Mucosa of descending colon (tissue), 3 donors: ENCODE results near the gene GLRB. TPM values are rescaled to one million over a fixed set of nuclear protein-coding genes. Genes with fewer than 3 reads are reported as not detected.
"Not testable (repeated sequence)": the region's sequence is repeated elsewhere in the genome, so short reads cannot be mapped to it uniquely, and the experiment has no call there.

Source experiments
- ATAC-seq: fragments of 200-7000 bp; cut with Tn5 transposase; one replicate; pipeline ENCODE4 v1.9.1; 2020; ENCODE audit warnings: mild to moderate bottlenecking, moderate library complexity
- DNase-seq, 3 donors: peaks; one replicate each; pipeline ENCODE4 v3.0.0-alpha.2; 2020
- H3K36me3 ChIP-seq: fragments of 200-600 bp; one replicate; pipeline ENCODE4 v1.8.0; 2021; ENCODE audit warnings: low read depth, mild to moderate bottlenecking
- H3K4me1 ChIP-seq: fragments of 200-600 bp; one replicate; pipeline ENCODE4 v1.8.0; 2021; ENCODE audit warnings: low read depth, mild to moderate bottlenecking
- H3K4me3 ChIP-seq: fragments of 200-600 bp; one replicate; pipeline ENCODE4 v1.8.0; 2021; ENCODE audit warnings: mild to moderate bottlenecking
- H3K9me3 ChIP-seq: fragments of 200-600 bp; one replicate; pipeline ENCODE4 v1.8.0; 2021; ENCODE audit warnings: mild to moderate bottlenecking
- intact Hi-C, 2 donors: fragments of 100-400 bp; cut with DNase I in 1 of 2; cut with micrococcal nuclease in 1 of 2; formaldehyde crosslinking; loops; one replicate each; pipeline versions ENCODE4 v1.11.0 to v1.11.1; 2022; cut with DNase I, micrococcal nuclease
- total RNA-seq, 3 donors: library from RNA; stranded (reverse); fragmentation: NEBNext Ultra II Directional in 2 of 3; extraction: Animal tissue kit (Norgen Biotek cat#: 25700) in 2 of 3; gene quantifications; one replicate each; pipeline versions ENCODE4 v1.2.1 to v1.2.4, GENCODE V29; 2021 to 2023
- TF ChIP-seq, protein P1 (sequence below): fragments of 200-600 bp; IDR thresholded peaks from one replicate; pipeline ENCODE4 v1.8.0; 2022; ENCODE audit warnings: antibody characterized with exemption, mild to moderate bottlenecking
- donor health status: DM: no; HTN: no; CAD: no; lungs with moderate emphysema.
- donor health status: DM: no; HTN: no; CAD: no.
- donor health status: DM: no; HTN: yes; CAD: no.

The GLRB gene
- total RNA-seq, 3 donors from 2014 or later = 0.10 to 5.2 (median 0.14) TPM

DNA sequence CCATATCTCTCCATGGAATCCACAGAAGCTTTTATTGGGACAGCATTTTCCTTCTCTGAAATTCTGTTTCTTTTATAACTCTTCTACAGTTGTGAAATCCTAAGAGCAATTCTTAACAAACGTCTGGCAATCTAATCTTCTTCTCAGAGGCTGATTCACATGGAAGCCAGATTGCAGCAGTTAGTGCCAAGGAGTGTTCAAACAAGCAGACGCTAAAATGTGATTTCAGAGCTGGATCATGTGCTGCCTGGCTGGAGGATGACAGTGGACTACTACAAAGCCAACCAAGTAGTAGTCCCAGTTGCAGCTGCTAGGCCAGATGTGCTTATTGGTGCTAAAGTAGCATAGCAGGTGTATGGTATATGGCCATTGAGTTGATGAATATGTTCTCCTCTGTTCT, 27.7 kb upstream of the GLRB start:
- H3K9me3 ChIP-seq = no peaks in the 10 kb centered on the region
- TF ChIP-seq, protein P1, sequence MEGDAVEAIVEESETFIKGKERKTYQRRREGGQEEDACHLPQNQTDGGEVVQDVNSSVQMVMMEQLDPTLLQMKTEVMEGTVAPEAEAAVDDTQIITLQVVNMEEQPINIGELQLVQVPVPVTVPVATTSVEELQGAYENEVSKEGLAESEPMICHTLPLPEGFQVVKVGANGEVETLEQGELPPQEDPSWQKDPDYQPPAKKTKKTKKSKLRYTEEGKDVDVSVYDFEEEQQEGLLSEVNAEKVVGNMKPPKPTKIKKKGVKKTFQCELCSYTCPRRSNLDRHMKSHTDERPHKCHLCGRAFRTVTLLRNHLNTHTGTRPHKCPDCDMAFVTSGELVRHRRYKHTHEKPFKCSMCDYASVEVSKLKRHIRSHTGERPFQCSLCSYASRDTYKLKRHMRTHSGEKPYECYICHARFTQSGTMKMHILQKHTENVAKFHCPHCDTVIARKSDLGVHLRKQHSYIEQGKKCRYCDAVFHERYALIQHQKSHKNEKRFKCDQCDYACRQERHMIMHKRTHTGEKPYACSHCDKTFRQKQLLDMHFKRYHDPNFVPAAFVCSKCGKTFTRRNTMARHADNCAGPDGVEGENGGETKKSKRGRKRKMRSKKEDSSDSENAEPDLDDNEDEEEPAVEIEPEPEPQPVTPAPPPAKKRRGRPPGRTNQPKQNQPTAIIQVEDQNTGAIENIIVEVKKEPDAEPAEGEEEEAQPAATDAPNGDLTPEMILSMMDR = no peak
- H3K4me3 ChIP-seq = no peak overlapping the region
- H3K4me1 ChIP-seq = no peaks in the 10 kb centered on the region
- ATAC-seq = peak; percentile 23
- intact Hi-C loops = loop anchor here in 1 of 2 donors (10.0 kb wide), 1 partner anchor 53 kb away; no protein-coding TSS in a partner anchor
- no peaks in the 10 kb centered on the region for H3K36me3 ChIP-seq
- DNase-seq = peak in 1 of 3 donors; percentile 3

DNA sequence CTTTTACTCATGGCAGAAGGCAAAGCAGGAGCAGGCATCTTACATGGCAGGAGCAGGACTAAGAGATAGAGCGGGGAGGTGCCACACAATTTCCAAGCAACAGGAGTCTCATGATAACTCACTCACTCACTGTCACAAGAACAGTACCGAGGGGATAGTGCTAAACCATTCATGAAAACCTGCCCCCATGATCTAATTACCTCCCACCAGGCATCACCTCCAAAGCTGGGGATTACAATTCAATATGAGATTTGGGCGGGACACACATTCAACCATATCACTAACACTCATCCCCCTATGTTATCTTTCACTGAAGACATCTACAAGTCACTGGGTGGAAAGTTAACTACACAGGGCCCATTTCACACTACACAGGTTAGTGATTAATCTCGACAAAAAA, 25.4 kb upstream of the GLRB start:
- no peaks in the 10 kb centered on the region for H3K36me3 ChIP-seq
- H3K9me3 ChIP-seq = no peaks in the 10 kb centered on the region
- H3K4me3 ChIP-seq = no peak overlapping the region
- ATAC-seq = no peak
- no peaks in the 10 kb centered on the region for H3K4me1 ChIP-seq
- DNase-seq = no peak
- intact Hi-C loops = no loop called here
- TF ChIP-seq, protein P1 = no peak

DNA sequence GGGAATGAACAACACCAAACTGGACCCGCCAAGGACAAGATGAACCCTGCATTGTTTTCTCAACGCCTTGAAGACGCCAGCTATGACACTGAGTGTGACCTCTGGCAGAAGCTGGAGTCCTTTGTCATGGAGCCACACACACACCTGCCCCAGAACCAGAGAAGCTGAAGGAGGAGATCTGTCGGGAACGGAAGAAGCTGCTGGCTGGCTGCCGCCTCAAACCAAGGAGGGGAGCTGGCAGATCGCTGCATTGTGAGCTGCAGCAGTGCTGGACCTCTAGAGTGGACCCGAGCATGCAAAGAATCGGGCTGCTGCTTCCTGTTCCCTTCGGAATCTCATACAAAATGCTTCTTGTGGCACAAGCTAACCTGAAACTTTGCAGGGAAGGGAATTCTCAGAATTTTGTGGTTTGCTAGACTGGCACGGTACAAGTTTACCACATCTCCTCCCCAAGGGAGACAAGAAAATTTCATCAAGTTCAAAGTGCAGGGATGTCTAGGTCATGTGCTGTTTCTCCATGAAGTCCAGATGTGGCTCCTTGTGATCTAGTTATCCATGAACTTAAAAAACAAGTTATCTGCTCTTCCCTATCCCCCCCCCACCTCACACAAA, 23.4 kb upstream of the GLRB start:
- TF ChIP-seq, protein P1 = no peak
- no peaks in the 10 kb centered on the region for H3K9me3 ChIP-seq
- no peaks in the 10 kb centered on the region for H3K4me1 ChIP-seq
- H3K36me3 ChIP-seq = no peaks in the 10 kb centered on the region
- intact Hi-C loops = no loop called here
- ATAC-seq (no peak), DNase-seq (no peak)
- H3K4me3 ChIP-seq = no peak overlapping the region

- ATAC-seq (no peak), DNase-seq (no peak)
- no peaks in the 10 kb centered on the region for H3K9me3 ChIP-seq
- no peak overlapping the region for H3K4me3 ChIP-seq
- TF ChIP-seq, protein P1 = no peak
- no peaks in the 10 kb centered on the region for H3K36me3 ChIP-seq
- intact Hi-C loops = no loop called here
- no peaks in the 10 kb centered on the region for H3K4me1 ChIP-seq
These were observed 18.7 kb upstream of the GLRB start for GRCh38 chr4:157057218-157057617.

DNA sequence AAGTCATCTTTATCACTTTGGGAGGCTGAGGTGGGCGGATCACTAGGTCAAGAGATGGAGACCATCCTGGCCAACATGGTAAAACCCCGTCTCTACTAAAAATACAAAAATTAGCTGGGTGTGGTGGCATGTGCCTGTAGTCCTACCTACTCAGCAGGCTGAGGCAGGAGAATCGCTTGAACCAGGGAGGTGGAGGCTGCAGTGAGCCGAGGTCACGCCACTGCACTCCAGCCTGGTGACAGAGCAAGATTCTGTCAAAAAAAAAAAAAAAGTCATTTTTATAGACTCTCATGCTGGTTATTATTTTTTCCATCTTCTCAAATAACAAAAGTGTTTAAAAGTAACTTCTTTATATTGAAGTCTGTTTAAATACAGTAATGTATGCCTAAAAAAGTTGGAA, 17.1 kb upstream of the GLRB start:
- ATAC-seq, H3K9me3 ChIP-seq, intact Hi-C loops, H3K36me3 ChIP-seq, H3K4me1 ChIP-seq, H3K4me3 ChIP-seq, DNase-seq: not testable (repeated sequence)

DNA sequence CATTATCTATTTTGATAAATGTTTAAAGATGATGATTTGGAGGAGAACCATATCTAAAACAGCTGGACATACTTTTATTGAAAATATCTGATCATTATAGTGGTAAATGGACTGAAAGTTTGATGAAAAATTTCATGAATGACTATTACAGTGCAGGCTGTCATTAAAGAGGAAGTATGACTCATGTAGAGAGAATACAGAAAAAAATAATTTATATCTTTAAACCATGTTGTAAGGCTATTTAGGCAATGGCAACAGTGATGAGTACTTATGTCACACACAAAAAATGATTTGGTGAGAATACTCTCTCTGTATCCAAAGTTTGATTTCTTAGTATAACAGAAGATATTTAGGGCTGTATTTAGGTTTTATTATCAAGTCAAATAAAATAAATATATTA, 3.9 kb upstream of the GLRB start:
- no peak for ATAC-seq
- intact Hi-C loops = no loop called here
- TF ChIP-seq, protein P1 = no peak
- Histone ChIP-seq H3K4me1 (no peaks in the 10 kb centered on the region), H3K4me3 (no peak overlapping the region), H3K36me3 (no peaks in the 10 kb centered on the region), H3K9me3 (no peaks in the 10 kb centered on the region)
- no peak for DNase-seq
